GM18951 (cell line): ENCODE data around the gene CTNNA3.

ENCODE experiments used
- POLR2A ChIP-seq: IDR thresholded peaks from 4 replicates; pipeline ENCODE4 v1.6.1; 2011; ENCODE audit warnings: mild to moderate bottlenecking; ENCODE audit not compliant: insufficient read length, insufficient read depth; ENCODE audit errors: extremely low read depth
- in situ Hi-C: fragments of 300-500 bp; cut with MboI; formaldehyde crosslinking; loops from one replicate; pipeline ENCODE4 v1.12.0; 2022; ENCODE audit warnings: low sequenced_read_pairs, mixed read lengths, inconsistent platforms; ENCODE audit not compliant: unreplicated experiment

The CTNNA3 gene

GRCh38 chr10:67141300-67141699, 554.7 kb downstream of the CTNNA3 start:
- in situ Hi-C loops: no loop called here
- no peak for TF ChIP-seq POLR2A

GRCh38 chr10:67140641-67141040, 555.4 kb downstream of the CTNNA3 start:
- no peak for TF ChIP-seq POLR2A
- in situ Hi-C loops: no loop called here

GRCh38 chr10:67127441-67127840, 568.6 kb downstream of the CTNNA3 start:
- in situ Hi-C loops: no loop called here
- no peak for TF ChIP-seq POLR2A

GRCh38 chr10:67119651-67120050, 576.3 kb downstream of the CTNNA3 start:
- no peak for TF ChIP-seq POLR2A
- in situ Hi-C loops: no loop called here

GRCh38 chr10:67115972-67116371, 580.0 kb downstream of the CTNNA3 start:
- no peak for TF ChIP-seq POLR2A
- in situ Hi-C loops: no loop called here

GRCh38 chr10:67114945-67115344, 581.0 kb downstream of the CTNNA3 start:
- no peak for TF ChIP-seq POLR2A
- in situ Hi-C loops: no loop called here

GRCh38 chr10:67112765-67113164, 583.2 kb downstream of the CTNNA3 start:
- in situ Hi-C loops: no loop called here
- TF ChIP-seq POLR2A: no peak

- no peak for TF ChIP-seq POLR2A
- in situ Hi-C loops: no loop called here
These were observed 585.7 kb downstream of the CTNNA3 start for GRCh38 chr10:67110286-67110685.

- in situ Hi-C loops: no loop called here
- no peak for TF ChIP-seq POLR2A
These were observed 588.3 kb downstream of the CTNNA3 start for GRCh38 chr10:67107670-67108069.

GRCh38 chr10:67100951-67101350, 595.0 kb downstream of the CTNNA3 start:
- in situ Hi-C loops: no loop called here
- no peak for TF ChIP-seq POLR2A

- in situ Hi-C loops: no loop called here
- no peak for TF ChIP-seq POLR2A
These were observed 597.5 kb downstream of the CTNNA3 start for GRCh38 chr10:67098461-67098860.

- no peak for TF ChIP-seq POLR2A
- in situ Hi-C loops: no loop called here
These were observed 600.5 kb downstream of the CTNNA3 start for GRCh38 chr10:67095531-67095930.

- in situ Hi-C loops: no loop called here
- TF ChIP-seq POLR2A: no peak
These were observed 608.0 kb downstream of the CTNNA3 start for GRCh38 chr10:67088036-67088435.

- in situ Hi-C loops: no loop called here
- no peak for TF ChIP-seq POLR2A
These were observed 608.9 kb downstream of the CTNNA3 start for GRCh38 chr10:67087135-67087425.
